ENCODE data around the gene ARHGAP21.

- TF ChIP-seq CTCF (IDR thresholded peaks at IDR 0.05) (no peak), POLR2A (IDR thresholded peaks at IDR 0.05) (no peak)
These were observed 21.3 kb upstream of the ARHGAP21 start for GRCh38 chr10:24744946-24745345.

Data from testis (tissue), 2 donors.